Type B pancreatic cell (in vitro differentiated cells): Measurements from ENCODE around the gene CPSF3. TPM values are rescaled to one million over a fixed set of nuclear protein-coding genes. Genes with fewer than 3 reads are reported as not detected.
"Not testable (repeated sequence)": the region's sequence is repeated elsewhere in the genome, so short reads cannot be mapped to it uniquely, and the experiment has no call there.

ENCODE experiments used
- DNase-seq: peaks from one replicate; pipeline ENCODE4 v3.0.0; 2021; ENCODE audit warnings: mixed read lengths; ENCODE audit not compliant: unreplicated experiment; ENCODE audit errors: extremely low spot score
- H3K27ac Mint-ChIP-seq: 2 replicates; pipeline ENCODE4 v1.8.0; 2021; ENCODE audit warnings: mild to moderate bottlenecking, mixed read lengths
- H3K27me3 Mint-ChIP-seq: 2 replicates; pipeline ENCODE4 v1.8.0; 2021; ENCODE audit warnings: mixed read lengths
- H3K36me3 Mint-ChIP-seq: 2 replicates; pipeline ENCODE4 v1.8.0; 2021; ENCODE audit warnings: mixed read lengths
- H3K4me1 Mint-ChIP-seq: one replicate; pipeline ENCODE4 v1.8.0; 2021; ENCODE audit warnings: mixed read lengths; ENCODE audit not compliant: unreplicated experiment
- H3K4me3 Mint-ChIP-seq: 2 replicates; pipeline ENCODE4 v1.8.0; 2021; ENCODE audit warnings: mild to moderate bottlenecking, mixed read lengths
- H3K9me3 Mint-ChIP-seq: 2 replicates; pipeline ENCODE4 v1.8.0; 2021; ENCODE audit warnings: mixed read lengths
- CTCF ChIP-seq: fragments of 200-600 bp; sonication (generic); conservative IDR thresholded peaks from 2 replicates; pipeline ENCODE4 v1.5.0; 2021; ENCODE audit warnings: antibody characterized with exemption, mild to moderate bottlenecking
- total RNA-seq: library from RNA; stranded (reverse); gene quantifications from 2 replicates; pipeline ENCODE4 v1.2.1, GENCODE V29; 2021; ENCODE audit warnings: low replicate concordance

Gene CPSF3
- total RNA-seq, 1 donor from 2014 or later = 60.6 TPM

GRCh38 chr2:9391961-9392720 is 31.3 kb upstream of the CPSF3 start:
- H3K27ac Mint-ChIP-seq = peak overlapping the region; percentile 31
- H3K9me3 Mint-ChIP-seq = no peaks in the 10 kb centered on the region
- peaks cover 11% of the 10 kb centered on the region for H3K4me1 Mint-ChIP-seq
- peaks cover 6% of the 10 kb centered on the region for H3K36me3 Mint-ChIP-seq
- DNase-seq = no peak
- no peaks in the 10 kb centered on the region for H3K27me3 Mint-ChIP-seq
- TF ChIP-seq CTCF = no peak
- no peak overlapping the region for H3K4me3 Mint-ChIP-seq

GRCh38 chr2:9392898-9393765 is 30.3 kb upstream of the CPSF3 start:
- no peaks in the 10 kb centered on the region for H3K27me3 Mint-ChIP-seq
- no peaks in the 10 kb centered on the region for H3K9me3 Mint-ChIP-seq
- peak overlapping the region; percentile 31 for H3K27ac Mint-ChIP-seq
- DNase-seq = no peak
- H3K4me1 Mint-ChIP-seq = peaks cover 11% of the 10 kb centered on the region
- no peak overlapping the region for H3K4me3 Mint-ChIP-seq
- no peaks in the 10 kb centered on the region for H3K36me3 Mint-ChIP-seq
- no peak for TF ChIP-seq CTCF

- TF ChIP-seq CTCF = no peak
- no peak for DNase-seq
- H3K9me3 Mint-ChIP-seq = no peaks in the 10 kb centered on the region
- peaks cover 9% of the 10 kb centered on the region for H3K4me1 Mint-ChIP-seq
- no peak overlapping the region for H3K27ac Mint-ChIP-seq
- peaks cover 3% of the 10 kb centered on the region for H3K36me3 Mint-ChIP-seq
- no peak overlapping the region for H3K4me3 Mint-ChIP-seq
- no peaks in the 10 kb centered on the region for H3K27me3 Mint-ChIP-seq
Observed at GRCh38 chr2:9394816-9395215, 28.6 kb upstream of the CPSF3 start.

- no peak overlapping the region for H3K4me3 Mint-ChIP-seq
- H3K4me1 Mint-ChIP-seq = peaks cover 16% of the 10 kb centered on the region
- DNase-seq = no peak
- no peak for TF ChIP-seq CTCF
- H3K36me3 Mint-ChIP-seq = peaks cover 7% of the 10 kb centered on the region
- peak overlapping the region; percentile 59 for H3K27ac Mint-ChIP-seq
- no peaks in the 10 kb centered on the region for H3K9me3 Mint-ChIP-seq
- H3K27me3 Mint-ChIP-seq = no peaks in the 10 kb centered on the region
Observed at GRCh38 chr2:9397201-9397600, 26.3 kb upstream of the CPSF3 start.

GRCh38 chr2:9398251-9398650 is 25.2 kb upstream of the CPSF3 start:
- H3K27me3 Mint-ChIP-seq, H3K27ac Mint-ChIP-seq, H3K4me1 Mint-ChIP-seq, DNase-seq, H3K9me3 Mint-ChIP-seq, H3K4me3 Mint-ChIP-seq, H3K36me3 Mint-ChIP-seq: not testable (repeated sequence)
